AG04449 (cell line): Measurements from ENCODE around the gene EML6.

ENCODE experiments used
- CTCF ChIA-PET: fragments of 350-600 bp; formaldehyde crosslinking; extraction: SDS; loops from one replicate; lab custom pipeline; 2021; ENCODE audit warnings: antibody characterized with exemption; lab: Yijun Ruan, JAX
- POLR2A ChIA-PET: fragments of 400-600, 350-600 bp; formaldehyde crosslinking; extraction: SDS; loops from one replicate; lab custom pipeline; 2020; ENCODE audit warnings: antibody characterized with exemption, inconsistent platforms; lab: Yijun Ruan, JAX
- DNase-seq: peaks from one replicate; pipeline ENCODE4 v3.0.0-alpha.2; 2010; ENCODE audit warnings: low read depth, low spot score
- H3K4me3 ChIP-seq: 2 replicates; pipeline ENCODE4 v1.5.1; 2011; ENCODE audit warnings: low read depth, mild to moderate bottlenecking, control low read depth, low read length
- TF ChIP-seq, protein P1 (sequence below): IDR thresholded peaks from one replicate; pipeline ENCODE4 v1.5.1; 2011; ENCODE audit warnings: mild to moderate bottlenecking, moderate library complexity, low read length, control low read depth, inconsistent platforms; ENCODE audit not compliant: insufficient read depth; ENCODE audit errors: missing control alignments

EML6 gene

DNA sequence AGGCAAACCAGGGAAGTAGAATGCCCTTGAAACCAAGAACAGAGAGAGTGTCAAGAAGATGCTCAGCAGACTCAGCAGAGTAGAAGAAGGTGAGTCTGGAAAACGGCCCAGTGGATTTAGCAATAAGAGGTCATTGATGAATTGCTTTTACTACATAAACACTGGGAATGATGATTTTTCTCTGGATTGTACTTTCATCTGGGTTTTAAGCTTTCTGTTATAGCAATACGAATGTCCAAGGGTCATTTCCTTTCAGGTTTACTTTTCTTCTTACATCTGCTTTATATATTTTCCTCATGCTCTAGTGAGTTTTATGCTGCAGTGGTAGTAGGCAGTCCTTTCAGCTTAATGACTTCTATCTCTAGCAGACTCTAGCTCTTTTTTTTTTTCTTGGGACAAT lies 16.9 kb downstream of the EML6 start:
- no peak for DNase-seq
- POLR2A ChIA-PET, result no interaction called here

DNA sequence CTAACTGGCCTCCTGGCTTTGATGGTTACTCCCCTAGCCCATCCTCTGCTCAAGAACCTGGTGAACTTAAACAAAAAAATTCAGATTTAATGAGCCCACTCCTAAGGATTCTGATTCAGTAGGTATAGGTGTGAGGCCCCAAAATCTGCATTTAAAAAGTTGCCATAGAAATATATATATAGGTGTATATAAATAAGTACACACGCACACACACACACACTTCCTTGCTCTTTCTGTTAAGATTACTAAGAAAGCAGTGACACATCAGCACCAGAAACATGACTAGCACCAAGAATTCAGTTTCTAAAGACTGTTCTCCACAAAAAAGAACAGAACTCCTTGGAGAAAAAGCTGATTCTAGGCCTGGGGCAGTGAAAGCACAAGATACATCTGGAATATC lies 17.8 kb downstream of the EML6 start:
- DNase-seq, result no peak
- TF ChIP-seq, protein P1, sequence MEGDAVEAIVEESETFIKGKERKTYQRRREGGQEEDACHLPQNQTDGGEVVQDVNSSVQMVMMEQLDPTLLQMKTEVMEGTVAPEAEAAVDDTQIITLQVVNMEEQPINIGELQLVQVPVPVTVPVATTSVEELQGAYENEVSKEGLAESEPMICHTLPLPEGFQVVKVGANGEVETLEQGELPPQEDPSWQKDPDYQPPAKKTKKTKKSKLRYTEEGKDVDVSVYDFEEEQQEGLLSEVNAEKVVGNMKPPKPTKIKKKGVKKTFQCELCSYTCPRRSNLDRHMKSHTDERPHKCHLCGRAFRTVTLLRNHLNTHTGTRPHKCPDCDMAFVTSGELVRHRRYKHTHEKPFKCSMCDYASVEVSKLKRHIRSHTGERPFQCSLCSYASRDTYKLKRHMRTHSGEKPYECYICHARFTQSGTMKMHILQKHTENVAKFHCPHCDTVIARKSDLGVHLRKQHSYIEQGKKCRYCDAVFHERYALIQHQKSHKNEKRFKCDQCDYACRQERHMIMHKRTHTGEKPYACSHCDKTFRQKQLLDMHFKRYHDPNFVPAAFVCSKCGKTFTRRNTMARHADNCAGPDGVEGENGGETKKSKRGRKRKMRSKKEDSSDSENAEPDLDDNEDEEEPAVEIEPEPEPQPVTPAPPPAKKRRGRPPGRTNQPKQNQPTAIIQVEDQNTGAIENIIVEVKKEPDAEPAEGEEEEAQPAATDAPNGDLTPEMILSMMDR, result no peak
- no peak overlapping the region for H3K4me3 ChIP-seq
- ChIA-PET POLR2A (no interaction called here), CTCF (interaction anchor here (1.3 to 2.0 kb wide), 2 partner anchors 12 to 20 kb away, joined by 4 read pairs; no protein-coding TSS in a partner anchor)

More for the DNA sequence above, 16.9 kb downstream of the EML6 start:
- no peak overlapping the region for H3K4me3 ChIP-seq
- CTCF ChIA-PET, result interaction anchor here (1.0 to 2.0 kb wide), 4 partner anchors 11 to 428 kb away, joined by 3 to 4 read pairs (median 4); no protein-coding TSS in a partner anchor
- TF ChIP-seq, protein P1, result no peak

DNA sequence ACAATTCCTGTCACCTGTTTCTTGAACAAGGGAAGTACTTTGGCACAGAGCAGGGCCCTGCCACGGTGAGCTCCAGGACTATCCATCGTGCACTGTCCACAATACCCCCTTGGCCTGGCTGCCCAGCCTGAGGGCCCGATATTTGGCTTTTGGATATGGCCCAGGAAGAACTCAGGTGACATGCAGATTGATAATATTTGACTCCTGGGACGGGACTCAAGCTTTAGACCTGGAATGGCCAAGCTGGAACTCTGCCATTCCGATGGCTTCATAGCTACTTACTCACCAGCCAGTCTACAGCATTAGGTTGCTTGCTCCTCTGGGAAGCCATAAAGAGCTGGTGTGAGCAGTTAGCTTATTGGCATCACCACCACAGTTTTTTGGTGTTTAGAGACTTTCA lies 26.6 kb downstream of the EML6 start:
- ChIA-PET POLR2A (no interaction called here), CTCF (no interaction called here)
- no peak overlapping the region for H3K4me3 ChIP-seq
- TF ChIP-seq, protein P1, result no peak
- no peak for DNase-seq

DNA sequence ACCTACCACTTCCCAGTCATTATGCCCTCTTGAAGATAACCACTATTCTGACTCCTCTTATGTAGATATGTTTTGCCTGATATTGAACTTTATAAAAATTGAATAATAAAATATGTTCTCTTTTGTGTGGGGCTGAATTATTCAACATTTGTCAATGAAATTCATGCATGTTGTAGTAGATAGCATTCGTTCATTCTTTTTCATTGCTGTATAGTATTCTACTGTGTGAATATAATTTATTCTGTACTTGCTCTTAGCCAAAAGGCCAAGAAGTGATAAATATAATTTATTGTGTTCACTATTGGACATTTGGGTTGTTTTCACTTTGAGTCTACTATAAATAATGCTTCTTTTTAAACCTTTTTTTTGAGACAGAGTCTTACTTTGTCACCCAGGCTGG lies 29.0 kb downstream of the EML6 start:
- TF ChIP-seq, protein P1, result no peak
- CTCF ChIA-PET, result no interaction called here
- H3K4me3 ChIP-seq, result no peak overlapping the region
- no peak for DNase-seq
- POLR2A ChIA-PET, result no interaction called here

DNA sequence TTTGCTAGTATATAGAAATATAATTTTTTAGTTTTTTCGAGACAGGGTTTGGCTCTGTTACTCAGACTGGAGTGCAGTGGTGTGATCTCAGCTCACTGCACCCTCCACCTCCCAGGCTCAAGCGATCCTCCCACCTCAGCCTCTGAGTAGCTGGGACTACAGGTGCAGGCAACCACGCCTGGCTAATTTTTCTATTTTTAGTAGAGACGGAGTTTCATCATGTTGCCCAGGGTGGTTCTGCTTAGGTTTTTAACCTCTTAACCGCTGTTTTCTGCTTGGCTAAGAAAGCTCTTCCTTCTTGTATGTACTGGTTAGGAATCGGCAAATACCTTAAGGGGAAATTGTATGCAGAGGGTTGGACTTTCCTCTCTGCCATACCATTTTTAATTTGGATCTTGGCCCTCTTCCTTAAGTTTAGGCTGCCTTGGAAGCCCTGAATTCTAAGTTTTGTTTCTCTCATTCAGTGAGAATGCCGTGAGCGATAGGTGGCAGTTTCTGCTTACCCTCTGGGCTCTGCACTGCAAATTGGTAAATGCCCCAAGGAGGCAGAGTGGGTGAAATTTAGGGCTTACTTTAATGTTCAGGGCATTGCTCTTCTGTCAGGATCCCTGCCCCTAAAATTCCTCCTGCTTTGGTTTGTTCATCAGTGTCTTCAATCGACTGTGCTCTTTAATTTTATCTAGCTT lies 32.3 kb downstream of the EML6 start:
- POLR2A ChIA-PET, result no interaction called here
- H3K4me3 ChIP-seq, result no peak overlapping the region
- CTCF ChIA-PET, result no interaction called here
- DNase-seq, result no peak
- TF ChIP-seq, protein P1, result no peak

DNA sequence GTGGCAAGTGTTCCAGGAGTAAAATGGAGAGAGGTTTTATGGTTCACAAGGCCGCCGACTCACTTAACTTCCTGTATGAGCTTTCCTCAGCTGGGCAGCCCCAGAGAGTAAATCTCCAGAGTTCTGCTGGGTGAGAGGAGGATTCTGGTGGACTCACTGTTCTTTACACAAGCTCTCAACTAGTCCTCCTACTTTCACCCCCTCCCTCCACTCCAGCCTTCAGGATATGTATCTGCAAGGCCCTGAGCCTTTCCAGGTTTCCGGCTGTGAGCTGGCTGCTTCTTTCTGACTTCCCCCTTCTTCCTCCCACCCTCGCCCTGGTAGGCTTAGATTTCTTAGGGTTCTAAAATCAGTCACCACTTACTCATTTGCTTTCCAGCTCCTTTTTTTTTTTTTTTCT lies 34.0 kb downstream of the EML6 start:
- no peak for DNase-seq
- ChIA-PET POLR2A (interaction anchor here (0.7 to 0.9 kb wide), 2 partner anchors 15 to 352 kb away, joined by 3 read pairs; no protein-coding TSS in a partner anchor), CTCF (no interaction called here)
- no peak overlapping the region for H3K4me3 ChIP-seq
- TF ChIP-seq, protein P1, result no peak
